Uterus (tissue), 4 donors: ENCODE measurements around the gene CXCR6. TPM values are rescaled to one million over a fixed set of nuclear protein-coding genes. Genes with fewer than 3 reads are reported as not detected.
A peak's percentile ranks its signal among the peaks of the same experiment; 100 is the strongest.

ENCODE experiments used
- DNase-seq, 2 donors: peaks; one replicate each; pipeline ENCODE4 v3.0.0-alpha.2; 2019 to 2020
- H3K27ac ChIP-seq, 2 donors: fragments of 200-600 bp; sonication (generic); 1 replicate in 1 of 2; 2 replicates in 1 of 2; pipeline ENCODE4 v1.5.1; 2016 to 2018
- H3K27me3 ChIP-seq, 2 donors: fragments of 200-600 bp; sonication (generic); one replicate each; pipeline ENCODE4 v1.5.1; 2018 to 2019; ENCODE audit warnings: control low read depth in 1 of 2
- H3K36me3 ChIP-seq, 2 donors: fragments of 200-600 bp; sonication (generic); one replicate each; pipeline ENCODE4 v1.5.1; 2019; ENCODE audit warnings: control low read depth in 1 of 2
- H3K4me1 ChIP-seq, 2 donors: fragments of 200-600 bp; sonication (generic); one replicate each; pipeline ENCODE4 v1.5.1; 2018 to 2019; ENCODE audit warnings: control low read depth in 1 of 2
- H3K4me3 ChIP-seq, 2 donors: fragments of 200-600 bp; sonication (generic); 1 replicate in 1 of 2; 2 replicates in 1 of 2; pipeline ENCODE4 v1.5.1; 2018 to 2019; ENCODE audit warnings: mild to moderate bottlenecking in 1 of 2
- H3K9me3 ChIP-seq, 2 donors: fragments of 200-600 bp; sonication (generic); one replicate each; pipeline ENCODE4 v1.5.1; 2019; ENCODE audit warnings: control low read depth in 1 of 2
- POLR2A ChIP-seq, 2 donors: fragments of 450-650 bp; IDR thresholded peaks; one replicate each; pipeline ENCODE4 v1.6.1; 2016; ENCODE audit warnings: antibody characterized with exemption in 2 of 2, mild to moderate bottlenecking in 1 of 2, moderate library complexity in 1 of 2
- intact Hi-C: fragments of 100-400 bp; cut with DNase I; formaldehyde crosslinking; loops from one replicate; pipeline ENCODE4 v1.15.1; 2023; ENCODE audit warnings: low total_unique reads
- total RNA-seq, 4 donors: library from RNA; depleted of rRNA in 3 of 4; stranded (reverse); fragments of >200 nt in 3 of 4; gene quantifications; one replicate each; pipeline versions ENCODE4 v1.1.0 to v1.2.4, GENCODE V29; 2014 to 2023
- TF ChIP-seq, protein P1 (sequence below), 4 experiments: fragments of 200-600 bp in 2 of 4; fragments of 450-650 bp in 2 of 4; sonication (generic) in 2 of 4; IDR thresholded peaks; one replicate each; pipeline ENCODE4 v1.5.1; 2016 to 2019; ENCODE audit warnings: antibody characterized with exemption in 4 of 4, mild to moderate bottlenecking in 2 of 4, moderate library complexity in 1 of 4
- donor health status: DM: yes; HTN: yes; CAD: no.

CXCR6 gene
- total RNA-seq, 4 donors from 2014 or later, result 0.48 to 8.7 (median 0.76) TPM; not detected in 1

DNA sequence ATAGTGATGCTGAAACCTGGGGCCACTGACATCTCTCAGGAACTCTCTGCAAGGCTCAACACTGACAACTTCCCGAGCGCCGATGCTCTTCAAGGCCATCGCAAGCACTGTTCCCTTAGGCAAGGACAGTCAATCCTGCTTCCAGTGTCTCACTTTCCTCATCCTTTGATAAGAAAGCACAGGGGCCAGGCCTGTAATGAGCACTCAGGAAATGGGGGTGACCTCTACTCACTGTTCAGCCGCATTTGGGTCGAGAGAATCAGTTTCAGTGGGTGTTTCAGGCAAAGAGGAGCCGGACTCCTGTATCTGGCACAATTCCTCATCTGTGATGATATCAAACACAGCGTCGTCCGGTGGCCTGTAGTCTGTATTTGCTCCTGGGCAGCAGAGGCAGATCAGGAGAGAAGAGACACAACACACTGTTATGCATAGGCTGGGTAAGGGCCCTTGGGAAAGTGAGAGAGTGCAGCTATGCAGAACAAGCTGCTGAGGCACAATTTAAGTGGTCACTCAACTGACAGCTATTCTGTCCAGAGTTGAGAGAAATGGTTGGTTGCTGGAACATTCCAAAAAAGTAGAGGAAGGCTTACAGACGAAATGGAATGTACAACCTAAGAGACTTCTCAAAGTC lies 11.9 kb downstream of the CXCR6 start:
- H3K9me3 ChIP-seq, result no peaks in the 10 kb centered on the region
- intact Hi-C loops, result no loop called here
- H3K27me3 ChIP-seq, result no peaks in the 10 kb centered on the region
- no peaks in the 10 kb centered on the region for H3K36me3 ChIP-seq
- no peak overlapping the region for H3K4me3 ChIP-seq
- TF ChIP-seq, protein P1, sequence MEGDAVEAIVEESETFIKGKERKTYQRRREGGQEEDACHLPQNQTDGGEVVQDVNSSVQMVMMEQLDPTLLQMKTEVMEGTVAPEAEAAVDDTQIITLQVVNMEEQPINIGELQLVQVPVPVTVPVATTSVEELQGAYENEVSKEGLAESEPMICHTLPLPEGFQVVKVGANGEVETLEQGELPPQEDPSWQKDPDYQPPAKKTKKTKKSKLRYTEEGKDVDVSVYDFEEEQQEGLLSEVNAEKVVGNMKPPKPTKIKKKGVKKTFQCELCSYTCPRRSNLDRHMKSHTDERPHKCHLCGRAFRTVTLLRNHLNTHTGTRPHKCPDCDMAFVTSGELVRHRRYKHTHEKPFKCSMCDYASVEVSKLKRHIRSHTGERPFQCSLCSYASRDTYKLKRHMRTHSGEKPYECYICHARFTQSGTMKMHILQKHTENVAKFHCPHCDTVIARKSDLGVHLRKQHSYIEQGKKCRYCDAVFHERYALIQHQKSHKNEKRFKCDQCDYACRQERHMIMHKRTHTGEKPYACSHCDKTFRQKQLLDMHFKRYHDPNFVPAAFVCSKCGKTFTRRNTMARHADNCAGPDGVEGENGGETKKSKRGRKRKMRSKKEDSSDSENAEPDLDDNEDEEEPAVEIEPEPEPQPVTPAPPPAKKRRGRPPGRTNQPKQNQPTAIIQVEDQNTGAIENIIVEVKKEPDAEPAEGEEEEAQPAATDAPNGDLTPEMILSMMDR (IDR thresholded peaks at IDR 0.05), result no peak
- no peak for TF ChIP-seq POLR2A (IDR thresholded peaks at IDR 0.05)
- H3K4me1 ChIP-seq, result peaks cover 0 to 2% of the 10 kb centered on the region in 2 donors
- no peak for DNase-seq
- no peak overlapping the region for H3K27ac ChIP-seq

DNA sequence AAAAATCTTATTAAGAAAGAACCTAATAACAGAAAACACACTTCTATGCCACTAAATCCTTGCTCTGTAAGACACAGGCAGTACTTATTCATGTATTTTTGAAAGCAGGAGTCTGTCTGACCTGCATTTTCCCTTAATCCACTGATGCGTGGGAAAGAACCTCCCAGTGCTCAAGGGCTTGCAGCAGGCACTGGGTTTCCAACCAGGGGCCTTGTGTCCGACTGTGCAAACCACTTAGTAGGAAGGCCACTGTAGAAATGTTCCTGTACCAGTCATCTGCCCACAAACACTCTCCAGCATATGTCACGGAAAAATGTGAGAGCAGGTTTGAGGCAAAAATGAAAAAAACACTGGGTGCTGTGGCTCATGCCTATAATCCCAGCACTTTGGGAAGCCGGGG lies 12.4 kb downstream of the CXCR6 start:
- intact Hi-C loops, result no loop called here
- H3K4me1 ChIP-seq, result no peaks in the 10 kb centered on the region
- no peak overlapping the region for H3K27ac ChIP-seq
- no peaks in the 10 kb centered on the region for H3K9me3 ChIP-seq
- DNase-seq, result no peak
- no peak for TF ChIP-seq POLR2A (IDR thresholded peaks at IDR 0.05)
- TF ChIP-seq, protein P1 (IDR thresholded peaks at IDR 0.05), result no peak
- no peaks in the 10 kb centered on the region for H3K27me3 ChIP-seq
- H3K4me3 ChIP-seq, result no peak overlapping the region
- no peaks in the 10 kb centered on the region for H3K36me3 ChIP-seq

DNA sequence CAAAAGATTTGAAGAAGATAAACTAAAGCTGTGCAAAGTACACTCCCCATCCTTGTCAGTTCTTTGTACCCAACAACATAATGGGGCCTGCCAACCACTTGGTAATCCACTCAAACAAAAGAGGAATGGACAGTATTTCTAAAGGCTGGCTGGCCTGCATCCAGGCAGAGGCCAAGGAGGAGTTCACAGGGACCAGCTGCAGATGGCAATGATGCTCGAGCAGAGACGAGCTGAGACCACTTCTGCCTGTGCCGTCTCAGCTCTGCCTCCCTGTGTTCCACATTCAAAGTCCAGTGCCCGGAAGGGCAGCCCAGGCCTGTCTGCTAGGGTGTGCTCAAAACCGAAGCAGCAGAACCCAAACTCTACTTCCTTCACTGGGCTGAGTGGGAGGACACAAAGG lies 14.3 kb downstream of the CXCR6 start:
- H3K27me3 ChIP-seq, result no peaks in the 10 kb centered on the region
- no peak overlapping the region for H3K4me3 ChIP-seq
- H3K27ac ChIP-seq, result peak overlapping the region in 1 of 2 donors; percentile 58
- no peaks in the 10 kb centered on the region for H3K36me3 ChIP-seq
- H3K4me1 ChIP-seq, result no peaks in the 10 kb centered on the region
- no peak for DNase-seq
- TF ChIP-seq, protein P1 (IDR thresholded peaks at IDR 0.05), result no peak
- TF ChIP-seq POLR2A (IDR thresholded peaks at IDR 0.05), result no peak
- no peaks in the 10 kb centered on the region for H3K9me3 ChIP-seq
- intact Hi-C loops, result no loop called here

DNA sequence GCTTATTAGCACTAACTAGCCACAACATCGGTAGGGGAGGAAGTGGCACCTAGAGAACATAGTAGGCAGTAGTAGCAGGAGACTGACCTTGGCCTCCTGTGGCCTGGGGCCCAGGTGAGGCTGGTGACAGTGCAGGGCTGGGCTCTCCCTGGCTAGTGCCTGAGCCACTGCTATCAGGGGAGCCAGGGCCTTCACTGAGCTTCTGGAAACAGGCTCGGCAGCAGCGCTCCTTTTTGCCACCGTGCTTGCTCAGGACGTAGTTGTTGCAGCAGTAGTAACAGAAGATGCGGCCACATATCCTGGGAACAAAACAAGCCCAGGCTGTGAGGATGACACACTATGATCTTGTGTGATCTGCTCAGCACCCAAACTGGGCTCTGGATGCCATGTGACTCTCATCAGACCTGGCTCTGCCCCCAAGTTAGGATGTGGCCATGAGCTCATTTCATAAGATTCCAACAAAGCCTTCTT lies 15.1 kb downstream of the CXCR6 start:
- TF ChIP-seq POLR2A (IDR thresholded peaks at IDR 0.05), result no peak
- TF ChIP-seq, protein P1 (IDR thresholded peaks at IDR 0.05), result no peak
- Histone ChIP-seq H3K9me3 (no peaks in the 10 kb centered on the region), H3K27me3 (no peaks in the 10 kb centered on the region), H3K4me3 (no peak overlapping the region), H3K36me3 (no peaks in the 10 kb centered on the region), H3K4me1 (no peaks in the 10 kb centered on the region), H3K27ac (peak overlapping the region; percentile 53 to 58)
- peak in 1 of 2 donors; percentile 32 for DNase-seq
- intact Hi-C loops, result no loop called here

DNA sequence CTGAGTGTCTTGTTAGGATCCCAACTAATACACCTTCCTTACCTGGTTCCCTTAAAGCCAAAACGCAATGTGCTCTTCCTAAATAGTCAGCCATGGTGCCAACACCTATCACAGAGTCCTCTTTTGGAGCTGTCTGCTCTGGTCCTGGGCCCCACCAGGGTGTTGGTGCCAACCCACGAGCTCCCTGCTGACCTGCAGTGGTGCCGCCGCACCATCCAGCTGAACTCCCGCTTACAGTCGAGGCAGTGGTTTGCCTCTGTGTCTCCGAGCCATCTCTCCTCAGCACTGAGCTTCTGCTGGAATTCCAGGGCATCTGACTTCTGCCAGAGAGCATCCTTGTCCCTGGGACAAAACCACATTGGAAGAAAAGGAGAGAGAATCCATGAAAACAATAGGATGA lies 15.9 kb downstream of the CXCR6 start:
- Histone ChIP-seq H3K27ac (peak overlapping the region; percentile 53 to 58), H3K27me3 (no peaks in the 10 kb centered on the region), H3K4me3 (no peak overlapping the region), H3K36me3 (no peaks in the 10 kb centered on the region), H3K4me1 (no peaks in the 10 kb centered on the region), H3K9me3 (no peaks in the 10 kb centered on the region)
- TF ChIP-seq, protein P1 (IDR thresholded peaks at IDR 0.05), result no peak
- no peak for TF ChIP-seq POLR2A (IDR thresholded peaks at IDR 0.05)
- intact Hi-C loops, result no loop called here
- no peak for DNase-seq
